PC-3 (cell line): ENCODE data around the gene DPM1.

Experiments used
- EZH2 ChIP-seq: fragments of 300-600 bp; sonication (generic); IDR thresholded peaks from one replicate; pipeline ENCODE4 v1.6.1; 2017; ENCODE audit warnings: antibody characterized with exemption, mild to moderate bottlenecking, low read length; ENCODE audit not compliant: unreplicated experiment
- EZH2phosphoT487 ChIP-seq: fragments of 300-600 bp; sonication (generic); IDR thresholded peaks from 2 replicates; pipeline ENCODE4 v1.6.1; 2018; ENCODE audit warnings: mild to moderate bottlenecking, antibody characterized with exemption, low read length, borderline replicate concordance
- TF ChIP-seq, protein P1 (sequence below): fragments of 300-600 bp; sonication (generic); conservative IDR thresholded peaks from 2 replicates; pipeline ENCODE4 v1.5.1; 2017; ENCODE audit warnings: antibody characterized with exemption, low read depth, mild to moderate bottlenecking, low read length

DNA sequence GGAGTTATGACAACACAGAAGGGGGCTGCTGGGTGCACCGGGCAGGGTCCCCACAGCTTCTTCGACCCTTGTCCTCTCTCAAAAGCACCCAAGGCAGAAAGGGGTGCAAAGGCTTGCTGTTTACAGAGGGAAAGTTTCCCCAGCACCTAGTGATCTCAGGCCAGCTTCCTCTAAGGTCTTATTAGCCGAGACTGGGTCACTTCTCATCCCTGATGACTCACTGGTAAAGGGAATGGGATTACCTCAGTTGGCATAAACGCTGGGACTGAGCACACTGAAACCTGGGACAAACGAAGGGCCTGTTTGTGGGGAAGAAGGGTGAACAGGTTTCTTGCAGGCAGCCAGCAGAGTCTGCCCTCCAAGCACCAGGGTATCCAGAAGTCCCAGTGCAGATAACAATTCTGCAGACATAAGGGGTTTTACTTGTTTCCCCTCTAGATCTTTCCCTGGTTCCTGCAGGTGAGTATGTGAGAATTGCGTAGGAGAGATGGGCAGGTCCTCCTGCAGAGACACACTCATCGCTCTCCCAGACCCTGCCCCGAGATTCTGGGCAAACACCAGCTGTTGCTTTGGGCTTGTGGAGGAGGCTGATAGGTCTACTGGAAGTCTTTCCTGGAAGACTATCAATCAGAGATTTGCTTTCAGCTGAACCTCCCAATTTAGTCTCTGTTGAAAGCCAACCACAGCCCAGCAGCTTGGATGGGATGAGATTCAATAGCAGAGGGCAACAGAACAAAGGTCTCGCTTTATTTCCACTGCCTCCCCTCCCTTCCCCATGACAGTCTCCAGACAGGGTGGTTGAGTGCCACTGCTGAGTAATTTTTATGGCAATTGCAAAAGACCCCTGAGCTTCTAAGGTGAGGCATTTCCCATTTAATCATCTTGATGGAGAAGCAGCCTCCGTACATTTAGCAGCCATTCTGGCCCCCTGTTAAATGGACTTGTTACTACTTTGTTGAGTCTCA, 38.9 kb upstream of the DPM1 start:
- TF ChIP-seq, protein P1, sequence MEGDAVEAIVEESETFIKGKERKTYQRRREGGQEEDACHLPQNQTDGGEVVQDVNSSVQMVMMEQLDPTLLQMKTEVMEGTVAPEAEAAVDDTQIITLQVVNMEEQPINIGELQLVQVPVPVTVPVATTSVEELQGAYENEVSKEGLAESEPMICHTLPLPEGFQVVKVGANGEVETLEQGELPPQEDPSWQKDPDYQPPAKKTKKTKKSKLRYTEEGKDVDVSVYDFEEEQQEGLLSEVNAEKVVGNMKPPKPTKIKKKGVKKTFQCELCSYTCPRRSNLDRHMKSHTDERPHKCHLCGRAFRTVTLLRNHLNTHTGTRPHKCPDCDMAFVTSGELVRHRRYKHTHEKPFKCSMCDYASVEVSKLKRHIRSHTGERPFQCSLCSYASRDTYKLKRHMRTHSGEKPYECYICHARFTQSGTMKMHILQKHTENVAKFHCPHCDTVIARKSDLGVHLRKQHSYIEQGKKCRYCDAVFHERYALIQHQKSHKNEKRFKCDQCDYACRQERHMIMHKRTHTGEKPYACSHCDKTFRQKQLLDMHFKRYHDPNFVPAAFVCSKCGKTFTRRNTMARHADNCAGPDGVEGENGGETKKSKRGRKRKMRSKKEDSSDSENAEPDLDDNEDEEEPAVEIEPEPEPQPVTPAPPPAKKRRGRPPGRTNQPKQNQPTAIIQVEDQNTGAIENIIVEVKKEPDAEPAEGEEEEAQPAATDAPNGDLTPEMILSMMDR: no peak
- TF ChIP-seq EZH2phosphoT487: no peak
- no peak for TF ChIP-seq EZH2
